Osteocyte (in vitro differentiated cells): ENCODE data around the gene DPP10. TPM values are rescaled to one million over a fixed set of nuclear protein-coding genes. Genes with fewer than 3 reads are reported as not detected.

Source experiments
- DNase-seq: peaks from one replicate; pipeline ENCODE4 v3.0.0; 2021; ENCODE audit warnings: mixed read lengths; ENCODE audit not compliant: unreplicated experiment; ENCODE audit errors: extremely low spot score
- H3K27ac Mint-ChIP-seq: one replicate; pipeline ENCODE4 v1.8.0; 2021; ENCODE audit warnings: mild to moderate bottlenecking, mixed read lengths; ENCODE audit not compliant: unreplicated experiment
- H3K27me3 Mint-ChIP-seq: one replicate; pipeline ENCODE4 v1.8.0; 2021; ENCODE audit warnings: mixed read lengths; ENCODE audit not compliant: unreplicated experiment
- H3K36me3 Mint-ChIP-seq: one replicate; pipeline ENCODE4 v1.8.0; 2021; ENCODE audit warnings: mixed read lengths; ENCODE audit not compliant: unreplicated experiment
- H3K4me1 Mint-ChIP-seq: one replicate; pipeline ENCODE4 v1.8.0; 2021; ENCODE audit warnings: mixed read lengths; ENCODE audit not compliant: unreplicated experiment
- H3K4me3 Mint-ChIP-seq: one replicate; pipeline ENCODE4 v1.8.0; 2021; ENCODE audit warnings: mild to moderate bottlenecking, moderate library complexity, mixed read lengths; ENCODE audit not compliant: unreplicated experiment
- H3K9me3 Mint-ChIP-seq: one replicate; pipeline ENCODE4 v1.8.0; 2021; ENCODE audit warnings: mixed read lengths; ENCODE audit not compliant: unreplicated experiment
- CTCF ChIP-seq: fragments of 200-600 bp; sonication (generic); IDR thresholded peaks from 2 replicates; pipeline ENCODE4 v1.5.0; 2021; ENCODE audit warnings: antibody characterized with exemption, mild to moderate bottlenecking, moderate library complexity
- total RNA-seq: library from RNA; stranded (reverse); gene quantifications from 2 replicates; pipeline ENCODE4 v1.2.1, GENCODE V29; 2021

The DPP10 gene
- total RNA-seq, 1 donor from 2014 or later: not detected

- H3K4me3 Mint-ChIP-seq: no peak overlapping the region
- DNase-seq: no peak
- no peaks in the 10 kb centered on the region for H3K4me1 Mint-ChIP-seq
- H3K27me3 Mint-ChIP-seq: no peaks in the 10 kb centered on the region
- H3K36me3 Mint-ChIP-seq: no peaks in the 10 kb centered on the region
- TF ChIP-seq CTCF: no peak
- peaks cover 22% of the 10 kb centered on the region for H3K9me3 Mint-ChIP-seq
- H3K27ac Mint-ChIP-seq: no peak overlapping the region
Observed at GRCh38 chr2:115524452-115524851, 1082.0 kb downstream of the DPP10 start.

- DNase-seq: no peak
- Mint-ChIP-seq H3K9me3 (peaks cover 8% of the 10 kb centered on the region), H3K4me3 (no peak overlapping the region), H3K27me3 (no peaks in the 10 kb centered on the region), H3K27ac (no peak overlapping the region), H3K36me3 (no peaks in the 10 kb centered on the region), H3K4me1 (no peaks in the 10 kb centered on the region)
- TF ChIP-seq CTCF: no peak
Observed at GRCh38 chr2:115529627-115530026, 1087.2 kb downstream of the DPP10 start.

GRCh38 chr2:115533081-115533480 lies 1090.6 kb downstream of the DPP10 start:
- Mint-ChIP-seq H3K9me3 (peaks cover 4% of the 10 kb centered on the region), H3K4me1 (no peaks in the 10 kb centered on the region), H3K4me3 (no peak overlapping the region), H3K27ac (no peak overlapping the region), H3K27me3 (no peaks in the 10 kb centered on the region), H3K36me3 (no peaks in the 10 kb centered on the region)
- no peak for TF ChIP-seq CTCF
- no peak for DNase-seq

GRCh38 chr2:115541814-115542213 lies 1099.4 kb downstream of the DPP10 start:
- no peaks in the 10 kb centered on the region for H3K4me1 Mint-ChIP-seq
- peaks cover 11% of the 10 kb centered on the region for H3K9me3 Mint-ChIP-seq
- no peaks in the 10 kb centered on the region for H3K36me3 Mint-ChIP-seq
- no peaks in the 10 kb centered on the region for H3K27me3 Mint-ChIP-seq
- DNase-seq: no peak
- no peak overlapping the region for H3K4me3 Mint-ChIP-seq
- TF ChIP-seq CTCF: no peak
- no peak overlapping the region for H3K27ac Mint-ChIP-seq

GRCh38 chr2:115542331-115542730 lies 1099.9 kb downstream of the DPP10 start:
- Mint-ChIP-seq H3K27ac (no peak overlapping the region), H3K4me1 (no peaks in the 10 kb centered on the region), H3K36me3 (no peaks in the 10 kb centered on the region), H3K27me3 (no peaks in the 10 kb centered on the region), H3K4me3 (no peak overlapping the region), H3K9me3 (peaks cover 11% of the 10 kb centered on the region)
- no peak for DNase-seq
- TF ChIP-seq CTCF: no peak
